GM23338 (cell line): Measurements from ENCODE around the gene FCGBP. TPM values are rescaled to one million over a fixed set of nuclear protein-coding genes. Genes with fewer than 3 reads are reported as not detected.

Experiments
- ATAC-seq: fragments of 200-7000 bp; cut with Tn5 transposase; 3 replicates; pipeline ENCODE4 v1.9.1; 2020
- DNase-seq: peaks from one replicate; pipeline ENCODE4 v3.0.0-alpha.2; 2015; ENCODE audit warnings: low spot score
- H2AFZ ChIP-seq: fragments of 200-600 bp; sonication (generic); 2 replicates; pipeline ENCODE4 v1.8.0; 2016; ENCODE audit warnings: antibody characterized with exemption, mild to moderate bottlenecking, moderate library complexity
- H3F3A ChIP-seq: fragments of 200-600 bp; sonication (generic); replicated peaks from 2 replicates; pipeline ENCODE4 v1.8.0; 2017; ENCODE audit warnings: antibody characterized with exemption, mixed run types, low read depth
- H3K27ac ChIP-seq: fragments of 200-600 bp; sonication (generic); 2 replicates; pipeline ENCODE4 v1.6.1; 2016; ENCODE audit warnings: low read depth
- H3K27me3 ChIP-seq: fragments of 200-600 bp; sonication (generic); 2 replicates; pipeline ENCODE4 v1.8.0; 2016; ENCODE audit warnings: mild to moderate bottlenecking, mixed run types, moderate library complexity; ENCODE audit not compliant: insufficient read depth
- H3K36me3 ChIP-seq: fragments of 200-600 bp; sonication (generic); 2 replicates; pipeline ENCODE4 v1.8.0; 2016; ENCODE audit warnings: mild to moderate bottlenecking; ENCODE audit not compliant: insufficient read depth
- H3K4me1 ChIP-seq: fragments of 200-600 bp; sonication (generic); 2 replicates; pipeline ENCODE4 v1.8.0; 2016; ENCODE audit warnings: mild to moderate bottlenecking, moderate library complexity; ENCODE audit not compliant: insufficient read depth
- H3K4me2 ChIP-seq: fragments of 200-600 bp; sonication (generic); 2 replicates; pipeline ENCODE4 v1.7.1; 2017; ENCODE audit warnings: mixed run types
- H3K4me3 ChIP-seq: fragments of 200-600 bp; sonication (generic); 2 replicates; pipeline ENCODE4 v1.6.1; 2016; ENCODE audit warnings: mixed run types
- H3K79me2 ChIP-seq: fragments of 200-600 bp; sonication (generic); replicated peaks from 2 replicates; pipeline ENCODE4 v1.8.0; 2017; ENCODE audit warnings: mild to moderate bottlenecking; ENCODE audit not compliant: insufficient read depth
- H3K9me2 ChIP-seq: fragments of 200-600 bp; sonication (generic); 2 replicates; pipeline ENCODE4 v1.8.0; 2017; ENCODE audit not compliant: insufficient read depth
- H4K20me1 ChIP-seq: fragments of 200-600 bp; sonication (generic); replicated peaks from 2 replicates; pipeline ENCODE4 v1.8.0; 2017; ENCODE audit warnings: mild to moderate bottlenecking; ENCODE audit not compliant: insufficient read depth
- H3K27ac Mint-ChIP-seq: 2 replicates; pipeline ENCODE4 v1.8.0; 2020; ENCODE audit warnings: inconsistent platforms, mild to moderate bottlenecking, moderate library complexity, mixed read lengths
- H3K27me3 Mint-ChIP-seq: 3 replicates; pipeline ENCODE4 v1.8.0; 2022; ENCODE audit warnings: low read depth, mild to moderate bottlenecking, moderate library complexity, mixed read lengths, inconsistent platforms; ENCODE audit not compliant: insufficient read depth, poor library complexity
- H3K36me3 Mint-ChIP-seq: 3 replicates; pipeline ENCODE4 v1.8.0; 2021; ENCODE audit warnings: low read depth, mild to moderate bottlenecking, inconsistent platforms, moderate library complexity, mixed read lengths
- H3K4me1 Mint-ChIP-seq: 3 replicates; pipeline ENCODE4 v1.8.0; 2020; ENCODE audit warnings: mild to moderate bottlenecking, inconsistent platforms, mixed read lengths
- H3K4me3 Mint-ChIP-seq: 3 replicates; pipeline ENCODE4 v1.8.0; 2021; ENCODE audit warnings: moderate library complexity, mild to moderate bottlenecking, inconsistent platforms, mixed read lengths
- H3K9me3 Mint-ChIP-seq: 3 replicates; pipeline ENCODE4 v1.8.0; 2020; ENCODE audit warnings: moderate library complexity, mild to moderate bottlenecking, inconsistent platforms, mixed read lengths
- CTCF ChIP-seq, 2 experiments: fragments of 200-600 bp in 1 of 2; sonication (generic) in 1 of 2; conservative IDR thresholded peaks; 2 replicates each; pipeline versions ENCODE4 v1.5.1 to v1.6.1; 2016 to 2017; ENCODE audit warnings: antibody characterized with exemption in 2 of 2, low read depth in 2 of 2, mild to moderate bottlenecking in 2 of 2, moderate library complexity in 1 of 2
- JUNB ChIP-seq: IDR thresholded peaks from one replicate; pipeline ENCODE4 v1.6.1; 2016; ENCODE audit warnings: antibody characterized with exemption; ENCODE audit not compliant: unreplicated experiment
- REST ChIP-seq: IDR thresholded peaks from one replicate; pipeline ENCODE4 v1.6.1; 2018; ENCODE audit warnings: antibody characterized with exemption; ENCODE audit not compliant: unreplicated experiment
- ZNF462 ChIP-seq: fragments of 250-450 bp; sonication (Bioruptor Pico); IDR thresholded peaks from 2 replicates; pipeline ENCODE4 v1.5.0; 2020; ENCODE audit warnings: mild to moderate bottlenecking, moderate library complexity
- polyA plus RNA-seq: library from polyadenylated mRNA; unstranded; fragments of >200 nt; fragmentation: Nextera tagmentation; extraction: Ambion mirVana; gene quantifications from 2 replicates; pipeline ENCODE4 v1.2.1, GENCODE V29; 2016
- total RNA-seq: library from RNA; depleted of rRNA; stranded (reverse); fragments of >200 nt; shearing (Covaris generic); gene quantifications from 2 replicates; pipeline ENCODE4 v1.2.3, GENCODE V29; 2014

Gene FCGBP
- total and polyA plus RNA-seq, 2 experiments from 2014 or later: 0.44 to 3.6 TPM

GRCh38 chr19:39916236-39916635, 18.2 kb downstream of the FCGBP start:
- H3F3A ChIP-seq: no peaks in the 10 kb centered on the region
- H3K4me3 Mint-ChIP-seq: no peak overlapping the region
- H3K36me3 Mint-ChIP-seq: no peaks in the 10 kb centered on the region
- no peaks in the 10 kb centered on the region for H3K4me1 Mint-ChIP-seq
- H3K27me3 Mint-ChIP-seq: peaks cover 7% of the 10 kb centered on the region
- no peaks in the 10 kb centered on the region for H3K9me2 ChIP-seq
- no peak overlapping the region for H3K4me2 ChIP-seq
- H3K27me3 ChIP-seq: no peaks in the 10 kb centered on the region
- no peaks in the 10 kb centered on the region for H3K36me3 ChIP-seq
- no peaks in the 10 kb centered on the region for H3K4me1 ChIP-seq
- no peak overlapping the region for H3K27ac Mint-ChIP-seq
- H3K4me3 ChIP-seq: no peak overlapping the region
- H3K27ac ChIP-seq: no peak overlapping the region
- no peak for DNase-seq
- peak overlapping the region; percentile 88; the same call in 1 of the 2 replicates for H2AFZ ChIP-seq
- TF ChIP-seq JUNB (no peak), CTCF (conservative IDR thresholded peaks at IDR 0.05; ENCODE audit: low read depth in 2 of 2) (no peak)
- no peak; the same call in 2 of the 3 replicates for ATAC-seq
- no peaks in the 10 kb centered on the region for H3K79me2 ChIP-seq
- no peaks in the 10 kb centered on the region for H3K9me3 Mint-ChIP-seq
- no peaks in the 10 kb centered on the region for H4K20me1 ChIP-seq

- no peak overlapping the region for H3K27ac Mint-ChIP-seq
- H3K27ac ChIP-seq: no peak overlapping the region
- H2AFZ ChIP-seq: peak overlapping the region; percentile 88
- H3K36me3 Mint-ChIP-seq: no peaks in the 10 kb centered on the region
- no peaks in the 10 kb centered on the region for H3K4me1 ChIP-seq
- TF ChIP-seq REST (no peak), ZNF462 (CRISPR knock-in tag) (no peak)
- no peak overlapping the region for H3K4me3 Mint-ChIP-seq
- H3K9me3 Mint-ChIP-seq: no peaks in the 10 kb centered on the region
- peaks cover 7% of the 10 kb centered on the region for H3K27me3 Mint-ChIP-seq
- no peak overlapping the region for H3K4me3 ChIP-seq
- no peaks in the 10 kb centered on the region for H3K36me3 ChIP-seq
- no peaks in the 10 kb centered on the region for H3F3A ChIP-seq
- ATAC-seq: no peak
- no peaks in the 10 kb centered on the region for H4K20me1 ChIP-seq
- H3K4me2 ChIP-seq: peak overlapping the region; percentile 38; the same call in 1 of the 2 replicates
- no peak for DNase-seq
- no peaks in the 10 kb centered on the region for H3K27me3 ChIP-seq
- no peaks in the 10 kb centered on the region for H3K79me2 ChIP-seq
- H3K9me2 ChIP-seq: no peaks in the 10 kb centered on the region
- H3K4me1 Mint-ChIP-seq: no peaks in the 10 kb centered on the region
Measured at GRCh38 chr19:39915848-39916215, 18.6 kb downstream of the FCGBP start.
